H1 (cell line): ENCODE measurements around the gene SDSL. TPM values are rescaled to one million over a fixed set of nuclear protein-coding genes. Genes with fewer than 3 reads are reported as not detected.

Source experiments
- CHD1 ChIP-seq: IDR thresholded peaks from 2 replicates; pipeline ENCODE4 v1.6.1; 2012; ENCODE audit warnings: low read depth, low read length, improper control_type of control experiment
- EP300 ChIP-seq, 2 experiments: IDR thresholded peaks; 1 replicate in 1 of 2; 2 replicates in 1 of 2; pipeline ENCODE4 v1.6.1; 2011 to 2012; ENCODE audit warnings: low read depth in 2 of 2, low read length in 2 of 2, mild to moderate bottlenecking in 2 of 2, borderline replicate concordance in 1 of 2, inconsistent platforms in 1 of 2, moderate library complexity in 1 of 2
- HDAC2 ChIP-seq, 2 experiments: fragments of 300-600 bp in 1 of 2; sonication (generic) in 1 of 2; IDR thresholded peaks; 2 replicates each; pipeline ENCODE4 v1.6.1; 2011 to 2012; ENCODE audit warnings: low read depth in 2 of 2, low read length in 2 of 2, mild to moderate bottlenecking in 2 of 2, moderate library complexity in 2 of 2, borderline replicate concordance in 1 of 2, inconsistent platforms in 1 of 2
- HDAC6 ChIP-seq: IDR thresholded peaks from one replicate; pipeline ENCODE4 v1.7.1; 2012; ENCODE audit warnings: low read depth, mild to moderate bottlenecking, inconsistent platforms, low read length, moderate library complexity
- JUND ChIP-seq: IDR thresholded peaks from 2 replicates; pipeline ENCODE4 v1.6.1; 2011; ENCODE audit warnings: mild to moderate bottlenecking, improper control_type of control experiment, low read length
- PHF8 ChIP-seq: fragments of 200-600 bp; sonication (generic); conservative IDR thresholded peaks from 2 replicates; pipeline ENCODE4 v1.7.1; 2012; ENCODE audit warnings: low read depth, mild to moderate bottlenecking, inconsistent platforms, low read length, moderate library complexity
- RAD21 ChIP-seq, 2 experiments: IDR thresholded peaks in 1 of 2; conservative IDR thresholded peaks in 1 of 2; 2 replicates each; pipeline ENCODE4 v1.6.1; 2011; ENCODE audit warnings: low read depth in 2 of 2, low read length in 2 of 2, improper control_type of control experiment in 1 of 2, inconsistent platforms in 1 of 2, mild to moderate bottlenecking in 1 of 2, moderate library complexity in 1 of 2
- SP1 ChIP-seq: IDR thresholded peaks from 2 replicates; pipeline ENCODE4 v1.6.1; 2011; ENCODE audit warnings: low read depth, low read length
- polyA plus RNA-seq, 7 experiments: library from polyadenylated mRNA; depleted of rRNA in 3 of 7; stranded (reverse) in 5 of 7; unstranded in 2 of 7; fragments of >200 nt in 5 of 7; fragments of 200-250 nt in 2 of 7; gene quantifications; 1 replicate in 5 of 7; 2 replicates in 1 of 7; 4 replicates in 1 of 7; pipeline versions ENCODE4 v1.2.1 to v1.2.3, GENCODE V29; 2011 to 2013; ENCODE audit warnings: missing spikeins in 2 of 7, mixed read lengths in 2 of 7
- total RNA-seq: library from RNA; stranded (reverse); fragmentation: NEBNext Ultra II Directional; extraction: Animal tissue kit (Norgen Biotek cat#: 25700); gene quantifications from 2 replicates; pipeline ENCODE4 v1.2.1, GENCODE V29; 2021
- TF ChIP-seq, protein P1 (sequence below): fragments of 300-600 bp; sonication (generic); IDR thresholded peaks from 2 replicates; pipeline ENCODE4 v1.7.1; 2012; ENCODE audit warnings: low read length, moderate library complexity, mild to moderate bottlenecking, inconsistent platforms; ENCODE audit not compliant: insufficient replicate concordance

SDSL gene
- total and polyA plus RNA-seq, 2 of the 8 experiments (the other 6 are each of a cell fraction or from before 2014, with no cell fraction given), result 0.69 to 1.3 TPM

DNA sequence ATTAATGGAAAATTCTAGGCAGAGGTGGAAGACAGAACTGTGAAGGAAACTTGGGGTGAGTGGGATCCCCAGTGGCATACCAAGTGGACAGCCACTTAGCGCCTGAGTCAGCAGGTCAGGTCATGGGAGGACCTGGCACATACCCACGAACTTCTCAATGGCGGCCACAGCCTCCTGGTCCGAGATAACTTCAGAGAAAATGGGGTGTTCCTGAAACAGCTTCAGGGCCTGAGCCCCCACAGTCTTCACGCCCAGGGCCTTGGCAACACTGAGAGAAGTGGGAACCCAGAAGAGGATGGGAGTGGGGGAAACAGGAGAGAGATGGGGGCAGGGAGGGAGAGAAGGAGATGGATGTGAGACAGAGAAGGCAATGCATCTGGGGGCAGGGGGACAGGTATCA is 28.4 kb upstream of the SDSL start (continued):
- TF ChIP-seq, protein P1, sequence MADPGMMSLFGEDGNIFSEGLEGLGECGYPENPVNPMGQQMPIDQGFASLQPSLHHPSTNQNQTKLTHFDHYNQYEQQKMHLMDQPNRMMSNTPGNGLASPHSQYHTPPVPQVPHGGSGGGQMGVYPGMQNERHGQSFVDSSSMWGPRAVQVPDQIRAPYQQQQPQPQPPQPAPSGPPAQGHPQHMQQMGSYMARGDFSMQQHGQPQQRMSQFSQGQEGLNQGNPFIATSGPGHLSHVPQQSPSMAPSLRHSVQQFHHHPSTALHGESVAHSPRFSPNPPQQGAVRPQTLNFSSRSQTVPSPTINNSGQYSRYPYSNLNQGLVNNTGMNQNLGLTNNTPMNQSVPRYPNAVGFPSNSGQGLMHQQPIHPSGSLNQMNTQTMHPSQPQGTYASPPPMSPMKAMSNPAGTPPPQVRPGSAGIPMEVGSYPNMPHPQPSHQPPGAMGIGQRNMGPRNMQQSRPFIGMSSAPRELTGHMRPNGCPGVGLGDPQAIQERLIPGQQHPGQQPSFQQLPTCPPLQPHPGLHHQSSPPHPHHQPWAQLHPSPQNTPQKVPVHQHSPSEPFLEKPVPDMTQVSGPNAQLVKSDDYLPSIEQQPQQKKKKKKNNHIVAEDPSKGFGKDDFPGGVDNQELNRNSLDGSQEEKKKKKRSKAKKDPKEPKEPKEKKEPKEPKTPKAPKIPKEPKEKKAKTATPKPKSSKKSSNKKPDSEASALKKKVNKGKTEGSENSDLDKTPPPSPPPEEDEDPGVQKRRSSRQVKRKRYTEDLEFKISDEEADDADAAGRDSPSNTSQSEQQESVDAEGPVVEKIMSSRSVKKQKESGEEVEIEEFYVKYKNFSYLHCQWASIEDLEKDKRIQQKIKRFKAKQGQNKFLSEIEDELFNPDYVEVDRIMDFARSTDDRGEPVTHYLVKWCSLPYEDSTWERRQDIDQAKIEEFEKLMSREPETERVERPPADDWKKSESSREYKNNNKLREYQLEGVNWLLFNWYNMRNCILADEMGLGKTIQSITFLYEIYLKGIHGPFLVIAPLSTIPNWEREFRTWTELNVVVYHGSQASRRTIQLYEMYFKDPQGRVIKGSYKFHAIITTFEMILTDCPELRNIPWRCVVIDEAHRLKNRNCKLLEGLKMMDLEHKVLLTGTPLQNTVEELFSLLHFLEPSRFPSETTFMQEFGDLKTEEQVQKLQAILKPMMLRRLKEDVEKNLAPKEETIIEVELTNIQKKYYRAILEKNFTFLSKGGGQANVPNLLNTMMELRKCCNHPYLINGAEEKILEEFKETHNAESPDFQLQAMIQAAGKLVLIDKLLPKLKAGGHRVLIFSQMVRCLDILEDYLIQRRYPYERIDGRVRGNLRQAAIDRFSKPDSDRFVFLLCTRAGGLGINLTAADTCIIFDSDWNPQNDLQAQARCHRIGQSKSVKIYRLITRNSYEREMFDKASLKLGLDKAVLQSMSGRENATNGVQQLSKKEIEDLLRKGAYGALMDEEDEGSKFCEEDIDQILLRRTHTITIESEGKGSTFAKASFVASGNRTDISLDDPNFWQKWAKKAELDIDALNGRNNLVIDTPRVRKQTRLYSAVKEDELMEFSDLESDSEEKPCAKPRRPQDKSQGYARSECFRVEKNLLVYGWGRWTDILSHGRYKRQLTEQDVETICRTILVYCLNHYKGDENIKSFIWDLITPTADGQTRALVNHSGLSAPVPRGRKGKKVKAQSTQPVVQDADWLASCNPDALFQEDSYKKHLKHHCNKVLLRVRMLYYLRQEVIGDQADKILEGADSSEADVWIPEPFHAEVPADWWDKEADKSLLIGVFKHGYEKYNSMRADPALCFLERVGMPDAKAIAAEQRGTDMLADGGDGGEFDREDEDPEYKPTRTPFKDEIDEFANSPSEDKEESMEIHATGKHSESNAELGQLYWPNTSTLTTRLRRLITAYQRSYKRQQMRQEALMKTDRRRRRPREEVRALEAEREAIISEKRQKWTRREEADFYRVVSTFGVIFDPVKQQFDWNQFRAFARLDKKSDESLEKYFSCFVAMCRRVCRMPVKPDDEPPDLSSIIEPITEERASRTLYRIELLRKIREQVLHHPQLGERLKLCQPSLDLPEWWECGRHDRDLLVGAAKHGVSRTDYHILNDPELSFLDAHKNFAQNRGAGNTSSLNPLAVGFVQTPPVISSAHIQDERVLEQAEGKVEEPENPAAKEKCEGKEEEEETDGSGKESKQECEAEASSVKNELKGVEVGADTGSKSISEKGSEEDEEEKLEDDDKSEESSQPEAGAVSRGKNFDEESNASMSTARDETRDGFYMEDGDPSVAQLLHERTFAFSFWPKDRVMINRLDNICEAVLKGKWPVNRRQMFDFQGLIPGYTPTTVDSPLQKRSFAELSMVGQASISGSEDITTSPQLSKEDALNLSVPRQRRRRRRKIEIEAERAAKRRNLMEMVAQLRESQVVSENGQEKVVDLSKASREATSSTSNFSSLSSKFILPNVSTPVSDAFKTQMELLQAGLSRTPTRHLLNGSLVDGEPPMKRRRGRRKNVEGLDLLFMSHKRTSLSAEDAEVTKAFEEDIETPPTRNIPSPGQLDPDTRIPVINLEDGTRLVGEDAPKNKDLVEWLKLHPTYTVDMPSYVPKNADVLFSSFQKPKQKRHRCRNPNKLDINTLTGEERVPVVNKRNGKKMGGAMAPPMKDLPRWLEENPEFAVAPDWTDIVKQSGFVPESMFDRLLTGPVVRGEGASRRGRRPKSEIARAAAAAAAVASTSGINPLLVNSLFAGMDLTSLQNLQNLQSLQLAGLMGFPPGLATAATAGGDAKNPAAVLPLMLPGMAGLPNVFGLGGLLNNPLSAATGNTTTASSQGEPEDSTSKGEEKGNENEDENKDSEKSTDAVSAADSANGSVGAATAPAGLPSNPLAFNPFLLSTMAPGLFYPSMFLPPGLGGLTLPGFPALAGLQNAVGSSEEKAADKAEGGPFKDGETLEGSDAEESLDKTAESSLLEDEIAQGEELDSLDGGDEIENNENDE, result no peak
- TF ChIP-seq HDAC2 (IDR thresholded peaks at IDR 0.05; ENCODE audit: borderline replicate concordance in 1 of 2, low read depth in 2 of 2, low read length in 2 of 2) (no peak), HDAC6 (no peak), SP1 (no peak), PHF8 (no peak), JUND (no peak), EP300 (IDR thresholded peaks at IDR 0.05; ENCODE audit: borderline replicate concordance in 1 of 2, low read depth in 2 of 2, low read length in 2 of 2) (no peak), RAD21 (IDR thresholded peaks at IDR 0.05 in 1 of 2, conservative IDR thresholded peaks at IDR 0.05 in 1 of 2; ENCODE audit: low read depth in 2 of 2, low read length in 2 of 2) (no peak), CHD1 (no peak)
